ENCODE results near the gene ZNF579. TPM values are rescaled to one million over a fixed set of nuclear protein-coding genes. Genes with fewer than 3 reads are reported as not detected.

Gene ZNF579
- total RNA-seq, 1 experiment from 2014 or later, result 19.9 TPM

GRCh38 chr19:55550321-55550650 lies 30.4 kb downstream of the ZNF579 start:
- Histone ChIP-seq H4K91ac (ENCODE audit: insufficient read length, low read depth, low read length) (no peak overlapping the region), H2BK5ac (ENCODE audit: insufficient read length, low read length) (no peak overlapping the region), H2AFZ (ENCODE audit: low read length) (no peak overlapping the region), H2BK12ac (ENCODE audit: insufficient read length, low read depth, low read length) (no peak overlapping the region), H4K8ac (replicated peaks; ENCODE audit: insufficient read length, low read depth, low read length) (no peak overlapping the region), H3K23ac (ENCODE audit: insufficient read length, low read depth, low read length) (no peak overlapping the region), H3K4me2 (ENCODE audit: insufficient read depth, insufficient read length, low read length) (peak overlapping the region; percentile 41), H3K23me2 (ENCODE audit: insufficient read length, low read depth, low read length, poor library complexity, severe bottlenecking) (peaks cover 7% of the 10 kb centered on the region), H3K4ac (ENCODE audit: low read depth, low read length) (no peak overlapping the region), H3K79me1 (ENCODE audit: insufficient read depth, low read depth, low read length, poor library complexity, severe bottlenecking) (no peaks in the 10 kb centered on the region), H3K27me3 (ENCODE audit: insufficient read depth, low read length) (no peaks in the 10 kb centered on the region), H2BK15ac (ENCODE audit: low read depth, low read length) (no peak overlapping the region), H3K27ac (ENCODE audit: insufficient read length, low read depth, low read length) (no peak overlapping the region), H3K14ac (ENCODE audit: insufficient read depth, low read length) (0 out of 2 replicates have a peak overlapping the region, but pooled peaks have one; percentile 27), H3K9ac (ENCODE audit: extremely low read depth, insufficient read length, low read length) (no peak overlapping the region), H2BK20ac (ENCODE audit: low read depth, low read length, poor library complexity, severe bottlenecking) (no peak overlapping the region), H3T11ph (ENCODE audit: low read length) (no peak overlapping the region), H2AK5ac (ENCODE audit: insufficient read length, low read length) (no peak overlapping the region), H3K9me3 (ENCODE audit: control insufficient read depth, low read depth, low read length) (no peaks in the 10 kb centered on the region), H2BK120ac (ENCODE audit: low read depth, low read length, poor library complexity, severe bottlenecking) (no peak overlapping the region), H3K79me2 (ENCODE audit: insufficient read depth, low read length) (no peaks in the 10 kb centered on the region), H3K4me1 (ENCODE audit: insufficient read depth, low read length) (peaks cover 8% of the 10 kb centered on the region; the same call in 1 of the 2 replicates), H4K5ac (ENCODE audit: insufficient read length, low read depth, low read length) (no peak overlapping the region), H3K18ac (ENCODE audit: insufficient read length, low read depth, low read length) (peak overlapping the region; percentile 41), H3K56ac (ENCODE audit: insufficient read length, low read depth, low read length) (no peak overlapping the region), H4K20me1 (ENCODE audit: control insufficient read depth, insufficient read depth, insufficient read length) (no peaks in the 10 kb centered on the region)
- Mint-ChIP-seq H3K9me3 (no peaks in the 10 kb centered on the region; a peak in 1 of 5 replicates), H3K4me3 (peak overlapping the region; percentile 63 to 82), H3K4me1 (peaks cover 46 to 72% of the 10 kb centered on the region in 2 experiments), H3K27ac (peak overlapping the region in 2 of 3 experiments; percentile 44 to 80; a peak in 2 of 7 replicates), H3K27me3 (ENCODE audit: low read depth) (peaks cover 4% of the 10 kb centered on the region), H3K36me3 (ENCODE audit: insufficient read depth in 1 of 3, low read depth in 3 of 3) (no peaks in the 10 kb centered on the region)
- WGBS (ENCODE audit: extremely low coverage, insufficient read length, low lambda C conversion rate), result no CpG with 5 or more reads among the region's 7 CpGs
- DNase-seq, result no peak
- no peak; the same call in 2 of the 3 replicates for TF ChIP-seq CTCF (conservative IDR thresholded peaks at IDR 0.05)

All from H9 (cell line).